ENCODE data around the gene CBLL2.

DNA sequence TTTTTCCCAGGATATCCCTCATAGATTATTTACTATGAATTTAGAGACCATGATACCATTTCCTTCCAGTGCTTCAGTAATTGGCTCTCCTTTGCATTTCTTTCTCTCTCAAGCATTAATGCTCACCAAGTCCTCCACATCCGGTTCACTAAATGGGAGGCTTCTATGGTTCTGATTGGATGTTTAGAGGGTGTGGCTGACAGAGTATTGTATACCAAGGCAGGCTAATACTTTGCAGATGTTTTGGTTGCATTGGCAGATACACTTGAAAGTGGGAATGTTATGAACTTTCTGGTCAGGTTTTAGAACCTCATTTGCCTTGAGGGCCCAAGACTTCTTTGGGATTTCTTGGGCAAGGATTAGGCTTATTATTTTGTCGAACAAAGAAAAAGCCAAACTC lies 24.2 kb downstream of the CBLL2 start:
- no peak for TF ChIP-seq EZH2 (IDR thresholded peaks at IDR 0.05)
- TF ChIP-seq, protein P1, sequence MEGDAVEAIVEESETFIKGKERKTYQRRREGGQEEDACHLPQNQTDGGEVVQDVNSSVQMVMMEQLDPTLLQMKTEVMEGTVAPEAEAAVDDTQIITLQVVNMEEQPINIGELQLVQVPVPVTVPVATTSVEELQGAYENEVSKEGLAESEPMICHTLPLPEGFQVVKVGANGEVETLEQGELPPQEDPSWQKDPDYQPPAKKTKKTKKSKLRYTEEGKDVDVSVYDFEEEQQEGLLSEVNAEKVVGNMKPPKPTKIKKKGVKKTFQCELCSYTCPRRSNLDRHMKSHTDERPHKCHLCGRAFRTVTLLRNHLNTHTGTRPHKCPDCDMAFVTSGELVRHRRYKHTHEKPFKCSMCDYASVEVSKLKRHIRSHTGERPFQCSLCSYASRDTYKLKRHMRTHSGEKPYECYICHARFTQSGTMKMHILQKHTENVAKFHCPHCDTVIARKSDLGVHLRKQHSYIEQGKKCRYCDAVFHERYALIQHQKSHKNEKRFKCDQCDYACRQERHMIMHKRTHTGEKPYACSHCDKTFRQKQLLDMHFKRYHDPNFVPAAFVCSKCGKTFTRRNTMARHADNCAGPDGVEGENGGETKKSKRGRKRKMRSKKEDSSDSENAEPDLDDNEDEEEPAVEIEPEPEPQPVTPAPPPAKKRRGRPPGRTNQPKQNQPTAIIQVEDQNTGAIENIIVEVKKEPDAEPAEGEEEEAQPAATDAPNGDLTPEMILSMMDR (IDR thresholded peaks at IDR 0.05), result no peak
- no peak for TF ChIP-seq EZH2phosphoT487 (IDR thresholded peaks at IDR 0.05)
